Right atrium auricular region (tissue), 2 donors: ENCODE data around the gene NRF1. TPM values are rescaled to one million over a fixed set of nuclear protein-coding genes. Genes with fewer than 3 reads are reported as not detected.

Source experiments
- DNase-seq: peaks from one replicate; pipeline ENCODE4 v3.0.0-alpha.2; 2019; ENCODE audit warnings: low spot score
- H3K27ac ChIP-seq, 2 donors: fragments of 200-600 bp; sonication (generic); 1 replicate in 1 of 2; 2 replicates in 1 of 2; pipeline ENCODE4 v1.5.1; 2016 to 2019
- H3K27me3 ChIP-seq, 2 donors: fragments of 200-600 bp; sonication (generic); one replicate each; pipeline versions ENCODE4 v1.5.1 to v1.6.0; 2017 to 2019
- H3K36me3 ChIP-seq: fragments of 200-600 bp; sonication (generic); one replicate; pipeline ENCODE4 v1.5.1; 2016
- H3K4me1 ChIP-seq, 2 donors: fragments of 200-600 bp; sonication (generic); one replicate each; pipeline versions ENCODE4 v1.5.1 to v1.6.0; 2017 to 2019
- H3K4me3 ChIP-seq, 2 donors: fragments of 200-600 bp; sonication (generic); 1 replicate in 1 of 2; 2 replicates in 1 of 2; pipeline ENCODE4 v1.5.1; 2017 to 2019; ENCODE audit warnings: mild to moderate bottlenecking in 1 of 2, moderate library complexity in 1 of 2
- H3K9me3 ChIP-seq, 2 donors: fragments of 200-600 bp; sonication (generic); one replicate each; pipeline ENCODE4 v1.5.1; 2019
- total RNA-seq, 2 donors: library from RNA; depleted of rRNA; stranded (reverse); fragments of >200 nt; gene quantifications; one replicate each; pipeline ENCODE4 v1.1.0, GENCODE V29; 2016
- TF ChIP-seq, protein P1 (sequence below), 2 donors: fragments of 200-600 bp; sonication (generic); IDR thresholded peaks; one replicate each; pipeline ENCODE4 v1.5.1; 2019; ENCODE audit warnings: antibody characterized with exemption in 2 of 2

The NRF1 gene
- total RNA-seq, 2 donors from 2014 or later, result 14.9 to 21.2 TPM

- H3K27me3 ChIP-seq, result peaks cover 4% of the 10 kb centered on the region in 2 donors
These were observed 161.2 kb downstream of the NRF1 start for GRCh38 chr7:129772646-129773280.

GRCh38 chr7:129773328-129773731 lies 161.8 kb downstream of the NRF1 start:
- no peak overlapping the region for H3K4me3 ChIP-seq
- peaks cover 0 to 3% of the 10 kb centered on the region in 2 donors for H3K4me1 ChIP-seq
- no peak for DNase-seq
- no peaks in the 10 kb centered on the region for H3K9me3 ChIP-seq
- no peak overlapping the region for H3K27ac ChIP-seq
- no peaks in the 10 kb centered on the region for H3K36me3 ChIP-seq
- TF ChIP-seq, protein P1, sequence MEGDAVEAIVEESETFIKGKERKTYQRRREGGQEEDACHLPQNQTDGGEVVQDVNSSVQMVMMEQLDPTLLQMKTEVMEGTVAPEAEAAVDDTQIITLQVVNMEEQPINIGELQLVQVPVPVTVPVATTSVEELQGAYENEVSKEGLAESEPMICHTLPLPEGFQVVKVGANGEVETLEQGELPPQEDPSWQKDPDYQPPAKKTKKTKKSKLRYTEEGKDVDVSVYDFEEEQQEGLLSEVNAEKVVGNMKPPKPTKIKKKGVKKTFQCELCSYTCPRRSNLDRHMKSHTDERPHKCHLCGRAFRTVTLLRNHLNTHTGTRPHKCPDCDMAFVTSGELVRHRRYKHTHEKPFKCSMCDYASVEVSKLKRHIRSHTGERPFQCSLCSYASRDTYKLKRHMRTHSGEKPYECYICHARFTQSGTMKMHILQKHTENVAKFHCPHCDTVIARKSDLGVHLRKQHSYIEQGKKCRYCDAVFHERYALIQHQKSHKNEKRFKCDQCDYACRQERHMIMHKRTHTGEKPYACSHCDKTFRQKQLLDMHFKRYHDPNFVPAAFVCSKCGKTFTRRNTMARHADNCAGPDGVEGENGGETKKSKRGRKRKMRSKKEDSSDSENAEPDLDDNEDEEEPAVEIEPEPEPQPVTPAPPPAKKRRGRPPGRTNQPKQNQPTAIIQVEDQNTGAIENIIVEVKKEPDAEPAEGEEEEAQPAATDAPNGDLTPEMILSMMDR (IDR thresholded peaks at IDR 0.05), result no peak
- peaks cover 10% of the 10 kb centered on the region in 2 donors for H3K27me3 ChIP-seq

More at GRCh38 chr7:129772646-129773280, 161.2 kb downstream of the NRF1 start:
- H3K36me3 ChIP-seq, result no peaks in the 10 kb centered on the region
- no peaks in the 10 kb centered on the region for H3K9me3 ChIP-seq
- H3K4me1 ChIP-seq, result no peaks in the 10 kb centered on the region
- TF ChIP-seq, protein P1 (IDR thresholded peaks at IDR 0.05), result no peak
- no peak for DNase-seq
- H3K27ac ChIP-seq, result no peak overlapping the region
- no peak overlapping the region for H3K4me3 ChIP-seq

- H3K36me3 ChIP-seq, result no peaks in the 10 kb centered on the region
- DNase-seq, result no peak
- H3K27ac ChIP-seq, result no peak overlapping the region
- peaks cover 0 to 8% of the 10 kb centered on the region in 2 donors for H3K4me1 ChIP-seq
- TF ChIP-seq, protein P1 (IDR thresholded peaks at IDR 0.05), result no peak
- no peaks in the 10 kb centered on the region for H3K9me3 ChIP-seq
- peaks cover 15% of the 10 kb centered on the region in 2 donors for H3K27me3 ChIP-seq
- no peak overlapping the region for H3K4me3 ChIP-seq
These were observed 162.4 kb downstream of the NRF1 start for GRCh38 chr7:129773871-129774270.

- H3K4me3 ChIP-seq, result no peak overlapping the region
- DNase-seq, result no peak
- peaks cover 0 to 13% of the 10 kb centered on the region in 2 donors for H3K4me1 ChIP-seq
- peaks cover 20% of the 10 kb centered on the region in 2 donors for H3K27me3 ChIP-seq
- H3K27ac ChIP-seq, result no peak overlapping the region
- TF ChIP-seq, protein P1 (IDR thresholded peaks at IDR 0.05), result no peak
- no peaks in the 10 kb centered on the region for H3K9me3 ChIP-seq
- H3K36me3 ChIP-seq, result no peaks in the 10 kb centered on the region
These were observed 162.8 kb downstream of the NRF1 start for GRCh38 chr7:129774359-129774758.

GRCh38 chr7:129774871-129775694 lies 163.6 kb downstream of the NRF1 start:
- H3K9me3 ChIP-seq, result no peaks in the 10 kb centered on the region
- no peak overlapping the region for H3K27ac ChIP-seq
- peaks cover 27 to 28% of the 10 kb centered on the region in 2 donors for H3K27me3 ChIP-seq
- TF ChIP-seq, protein P1 (IDR thresholded peaks at IDR 0.05), result no peak
- no peaks in the 10 kb centered on the region for H3K36me3 ChIP-seq
- peaks cover 0 to 20% of the 10 kb centered on the region in 2 donors for H3K4me1 ChIP-seq
- H3K4me3 ChIP-seq, result no peak overlapping the region
- DNase-seq, result no peak
